Measurements from ENCODE around the gene ARHGAP20. TPM values are rescaled to one million over a fixed set of nuclear protein-coding genes. Genes with fewer than 3 reads are reported as not detected.

The ARHGAP20 gene
- total RNA-seq, 1 experiment from 2014 or later: 0.05 TPM

GRCh38 chr11:110759972-110760381 is 47.7 kb upstream of the ARHGAP20 start:
- DNase-seq: no peak
- CTCF ChIA-PET: no interaction called here

GRCh38 chr11:110757962-110758755 is 45.9 kb upstream of the ARHGAP20 start:
- intact Hi-C loops (cut with micrococcal nuclease; ENCODE audit: unreplicated experiment): no loop called here
- ChIA-PET POLR2A (no interaction called here), CTCF (interaction anchor here (1.0 kb wide), 1 partner anchor 688 kb away, joined by 3 read pairs; no protein-coding TSS in a partner anchor)
- Mint-ChIP-seq H3K27me3 (ENCODE audit: insufficient read depth, unreplicated experiment) (no peaks in the 10 kb centered on the region), H3K36me3 (ENCODE audit: insufficient read depth, unreplicated experiment) (no peaks in the 10 kb centered on the region), H3K4me3 (ENCODE audit: unreplicated experiment) (no peak overlapping the region), H3K27ac (ENCODE audit: unreplicated experiment) (no peak overlapping the region), H3K4me1 (ENCODE audit: low read depth, unreplicated experiment) (no peaks in the 10 kb centered on the region), H3K9me3 (ENCODE audit: unreplicated experiment) (peaks cover 4% of the 10 kb centered on the region)
- Histone ChIP-seq H3K4me3 (ENCODE audit: low read depth, low read length) (no peak overlapping the region), H3K36me3 (ENCODE audit: control insufficient read depth, insufficient read depth, low read length) (no peaks in the 10 kb centered on the region), H3K4me1 (no peaks in the 10 kb centered on the region; the same call in 1 of the 2 replicates), H3K9me3 (no peaks in the 10 kb centered on the region), H3K27me3 (replicated peaks; ENCODE audit: control insufficient read depth, insufficient read depth, low read length) (no peaks in the 10 kb centered on the region)
- DNase-seq: no peak
- TF ChIP-seq CTCF (IDR thresholded peaks at IDR 0.05; ENCODE audit: insufficient read depth in 1 of 2, low read depth in 1 of 2, low read length in 1 of 2, severe bottlenecking in 1 of 2, unreplicated experiment in 1 of 2): no peak
- no TSS peak for BruUV-seq (replicated peaks)

More at GRCh38 chr11:110759972-110760381, 47.7 kb upstream of the ARHGAP20 start:
- POLR2A ChIA-PET: no interaction called here
- Mint-ChIP-seq H3K4me3 (ENCODE audit: unreplicated experiment) (no peak overlapping the region), H3K9me3 (ENCODE audit: unreplicated experiment) (no peaks in the 10 kb centered on the region), H3K27ac (ENCODE audit: unreplicated experiment) (no peak overlapping the region), H3K27me3 (ENCODE audit: insufficient read depth, unreplicated experiment) (no peaks in the 10 kb centered on the region), H3K4me1 (ENCODE audit: low read depth, unreplicated experiment) (no peaks in the 10 kb centered on the region), H3K36me3 (ENCODE audit: insufficient read depth, unreplicated experiment) (no peaks in the 10 kb centered on the region)
- H3K4me1 ChIP-seq: no peaks in the 10 kb centered on the region; the same call in 1 of the 2 replicates
- intact Hi-C loops (cut with micrococcal nuclease; ENCODE audit: unreplicated experiment): no loop called here
- no peaks in the 10 kb centered on the region for H3K27me3 ChIP-seq (replicated peaks; ENCODE audit: control insufficient read depth, insufficient read depth, low read length)
- no TSS peak for BruUV-seq (replicated peaks)
- no peak for TF ChIP-seq CTCF (IDR thresholded peaks at IDR 0.05; ENCODE audit: insufficient read depth in 1 of 2, low read depth in 1 of 2, low read length in 1 of 2, severe bottlenecking in 1 of 2, unreplicated experiment in 1 of 2)
- H3K9me3 ChIP-seq: no peaks in the 10 kb centered on the region
- H3K4me3 ChIP-seq (ENCODE audit: low read depth, low read length): no peak overlapping the region
- H3K36me3 ChIP-seq (ENCODE audit: control insufficient read depth, insufficient read depth, low read length): no peaks in the 10 kb centered on the region

GRCh38 chr11:110757066-110757465 is 44.8 kb upstream of the ARHGAP20 start:
- Mint-ChIP-seq H3K27ac (ENCODE audit: unreplicated experiment) (no peak overlapping the region), H3K36me3 (ENCODE audit: insufficient read depth, unreplicated experiment) (no peaks in the 10 kb centered on the region), H3K9me3 (ENCODE audit: unreplicated experiment) (peaks cover 12% of the 10 kb centered on the region), H3K4me3 (ENCODE audit: unreplicated experiment) (no peak overlapping the region), H3K4me1 (ENCODE audit: low read depth, unreplicated experiment) (no peaks in the 10 kb centered on the region), H3K27me3 (ENCODE audit: insufficient read depth, unreplicated experiment) (no peaks in the 10 kb centered on the region)
- BruUV-seq (replicated peaks): no TSS peak
- DNase-seq: no peak
- H3K27me3 ChIP-seq (replicated peaks; ENCODE audit: control insufficient read depth, insufficient read depth, low read length): no peaks in the 10 kb centered on the region
- no peak overlapping the region for H3K4me3 ChIP-seq (ENCODE audit: low read depth, low read length)
- no peak for TF ChIP-seq CTCF (IDR thresholded peaks at IDR 0.05; ENCODE audit: insufficient read depth in 1 of 2, low read depth in 1 of 2, low read length in 1 of 2, severe bottlenecking in 1 of 2, unreplicated experiment in 1 of 2)
- no peaks in the 10 kb centered on the region for H3K36me3 ChIP-seq (ENCODE audit: control insufficient read depth, insufficient read depth, low read length)
- H3K9me3 ChIP-seq: no peaks in the 10 kb centered on the region
- ChIA-PET CTCF (no interaction called here), POLR2A (no interaction called here)
- intact Hi-C loops (cut with micrococcal nuclease; ENCODE audit: unreplicated experiment): no loop called here
- no peaks in the 10 kb centered on the region; the same call in 1 of the 2 replicates for H3K4me1 ChIP-seq
